HCT116 (cell line): ENCODE data around the gene RAB2B. TPM values are rescaled to one million over a fixed set of nuclear protein-coding genes. Genes with fewer than 3 reads are reported as not detected.

Source experiments
- ATAC-seq: fragments of 200-7000 bp; cut with Tn5 transposase; 2 replicates; pipeline ENCODE4 v1.9.1; 2020; ENCODE audit warnings: mild to moderate bottlenecking, moderate library complexity
- BruUV-seq: library from RNA; stranded (reverse); fragments of 400-500 nt; replicated peaks from 2 replicates; lab custom pipeline; 2021; lab: Mats Ljungman, UMichigan
- CTCF ChIA-PET: fragments of 300-600 bp; sonication (Branson Sonifier 250); formaldehyde crosslinking; loops from one replicate; lab custom pipeline; 2021; ENCODE audit warnings: antibody characterized with exemption; lab: Charles Lee
- POLR2A ChIA-PET: fragments of 300-600, 350-600 bp; sonication (Branson Sonifier 250); formaldehyde crosslinking; loops from one replicate; lab custom pipeline; 2021; ENCODE audit warnings: antibody characterized with exemption; lab: Charles Lee
- RAD21 ChIA-PET, 2 experiments: fragments of 300-600 bp; sonication (Branson Sonifier 250); formaldehyde crosslinking; loops; one replicate each; lab custom pipeline; 2023; ENCODE audit warnings: low total read pairs in 2 of 2; ENCODE audit not compliant: uncharacterized antibody in 2 of 2, unreplicated experiment in 2 of 2, low non-redundant PET in 1 of 2; lab: Charles Lee
- DNase-seq: peaks from one replicate; pipeline ENCODE4 v3.0.0-alpha.2; 2010; ENCODE audit warnings: low read depth, low spot score
- H2AFZ ChIP-seq: fragments of 200-600 bp; shearing (Covaris generic), sonication (generic); 2 replicates; pipeline ENCODE4 v1.6.1; 2017; ENCODE audit warnings: low read depth, mixed run types, mixed read lengths, antibody characterized with exemption, low read length; ENCODE audit not compliant: poor library complexity, severe bottlenecking
- H3K27ac ChIP-seq: 2 replicates; pipeline ENCODE4 v1.5.1; 2012; ENCODE audit warnings: low read depth, low read length
- H3K27me3 ChIP-seq: fragments of 200-600 bp; sonication (generic); 2 replicates; pipeline ENCODE4 v1.6.1; 2016; ENCODE audit warnings: mixed run types, low read length, mixed read lengths; ENCODE audit not compliant: insufficient read depth
- H3K36me3 ChIP-seq, 2 experiments: fragments of 200-500 bp in 1 of 2; fragments of 200-600 bp in 1 of 2; sonication (Bioruptor generic) in 1 of 2; sonication (generic) in 1 of 2; 2 replicates each; pipeline versions ENCODE4 v1.5.1 to v1.6.1; 2014 to 2016; ENCODE audit warnings: low read length in 2 of 2, inconsistent platforms in 1 of 2, mixed read lengths in 1 of 2, mixed run types in 1 of 2; ENCODE audit not compliant: insufficient read depth in 2 of 2, control insufficient read depth in 1 of 2
- H3K4me1 ChIP-seq, 2 experiments: fragments of 200-600 bp in 1 of 2; sonication (generic) in 1 of 2; 2 replicates each; pipeline versions ENCODE4 v1.5.1 to v1.6.1; 2012 to 2017; ENCODE audit warnings: low read length in 2 of 2, inconsistent platforms in 1 of 2, mild to moderate bottlenecking in 1 of 2, mixed read lengths in 1 of 2, mixed run types in 1 of 2, moderate library complexity in 1 of 2; ENCODE audit not compliant: insufficient read depth in 2 of 2, control insufficient read depth in 1 of 2
- H3K4me2 ChIP-seq: fragments of 200-600 bp; sonication (generic); 2 replicates; pipeline ENCODE4 v1.6.1; 2017; ENCODE audit warnings: mixed run types, low read length, mixed read lengths
- H3K4me3 ChIP-seq, 2 experiments: fragments of 200-600 bp in 1 of 2; sonication (generic) in 1 of 2; replicated peaks in 1 of 2; 2 replicates each; pipeline ENCODE4 v1.5.1; 2011 to 2016; ENCODE audit warnings: low read length in 2 of 2, control low read depth in 1 of 2, low read depth in 1 of 2, mild to moderate bottlenecking in 1 of 2, mixed read lengths in 1 of 2, mixed run types in 1 of 2
- H3K79me2 ChIP-seq: fragments of 200-600 bp; sonication (generic); 2 replicates; pipeline ENCODE4 v1.6.1; 2017; ENCODE audit warnings: mild to moderate bottlenecking, mixed run types, low read length, moderate library complexity, mixed read lengths; ENCODE audit not compliant: insufficient read depth
- H3K9ac ChIP-seq: fragments of 200-600 bp; sonication (generic); 2 replicates; pipeline ENCODE4 v1.6.1; 2016; ENCODE audit warnings: low read length, mixed read lengths
- H3K9me2 ChIP-seq: fragments of 200-600 bp; sonication (generic), shearing (Covaris generic); 2 replicates; pipeline ENCODE4 v1.6.1; 2017; ENCODE audit warnings: mixed run types, mild to moderate bottlenecking, moderate library complexity; ENCODE audit not compliant: insufficient read depth
- H3K9me3 ChIP-seq, 2 experiments: fragments of 200-500 bp in 1 of 2; fragments of 200-600 bp in 1 of 2; sonication (Bioruptor generic) in 1 of 2; sonication (generic) in 1 of 2; 2 replicates each; pipeline ENCODE4 v1.6.1; 2014 to 2017; ENCODE audit warnings: low read length in 2 of 2, mixed read lengths in 2 of 2, inconsistent platforms in 1 of 2, low read depth in 1 of 2, mild to moderate bottlenecking in 1 of 2, mixed run types in 1 of 2, moderate library complexity in 1 of 2; ENCODE audit not compliant: control insufficient read depth in 1 of 2, insufficient read depth in 1 of 2
- H4K20me1 ChIP-seq: fragments of 200-600 bp; sonication (generic), shearing (Covaris generic); 2 replicates; pipeline ENCODE4 v1.6.1; 2017; ENCODE audit warnings: mixed run types, mild to moderate bottlenecking, moderate library complexity; ENCODE audit not compliant: insufficient read depth
- CBX3 ChIP-seq: IDR thresholded peaks from 2 replicates; pipeline ENCODE4 v1.6.1; 2012; ENCODE audit warnings: low read depth
- CEBPB ChIP-seq: IDR thresholded peaks from 2 replicates; pipeline ENCODE4 v1.6.1; 2012; ENCODE audit warnings: low read depth
- ELF1 ChIP-seq: IDR thresholded peaks from 2 replicates; pipeline ENCODE4 v1.6.1; 2012; ENCODE audit warnings: low read depth, borderline replicate concordance
- EZH2phosphoT487 ChIP-seq: fragments of 200-600 bp; IDR thresholded peaks from 2 replicates; pipeline ENCODE4 v1.6.1; 2018; ENCODE audit warnings: antibody characterized with exemption, borderline replicate concordance
- JUND ChIP-seq: IDR thresholded peaks from 2 replicates; pipeline ENCODE4 v1.6.1; 2012
- MAX ChIP-seq: IDR thresholded peaks from 2 replicates; pipeline ENCODE4 v1.6.1; 2012
- POLR2A ChIP-seq: IDR thresholded peaks from 2 replicates; pipeline ENCODE4 v1.7.0; 2011; ENCODE audit warnings: borderline replicate concordance; ENCODE audit not compliant: insufficient read depth, insufficient read length; ENCODE audit errors: extremely low read depth
- RAD21 ChIP-seq: IDR thresholded peaks from 2 replicates; pipeline ENCODE4 v1.6.1; 2012; ENCODE audit warnings: low read depth, mild to moderate bottlenecking
- REST ChIP-seq: IDR thresholded peaks from 2 replicates; pipeline ENCODE4 v1.6.1; 2012; ENCODE audit warnings: low read depth
- SRF ChIP-seq: IDR thresholded peaks from 2 replicates; pipeline ENCODE4 v1.6.1; 2012; ENCODE audit warnings: low read depth
- TCF7L2 ChIP-seq: IDR thresholded peaks from 2 replicates; pipeline ENCODE4 v1.7.0; 2011; ENCODE audit warnings: borderline replicate concordance, inconsistent platforms; ENCODE audit not compliant: insufficient read depth, insufficient read length; ENCODE audit errors: extremely low read depth
- YY1 ChIP-seq: IDR thresholded peaks from 2 replicates; pipeline ENCODE4 v1.6.1; 2011; ENCODE audit warnings: low read length, low read depth, moderate library complexity, mild to moderate bottlenecking; ENCODE audit not compliant: insufficient replicate concordance; ENCODE audit errors: extremely low read depth
- ZBTB33 ChIP-seq: IDR thresholded peaks from 2 replicates; pipeline ENCODE4 v1.6.1; 2011; ENCODE audit warnings: mild to moderate bottlenecking, low read length, moderate library complexity; ENCODE audit not compliant: insufficient replicate concordance; ENCODE audit errors: extremely low read depth
- ZNF274 ChIP-seq: fragments of 200-500 bp; sonication (Bioruptor generic); IDR thresholded peaks from 2 replicates; pipeline ENCODE4 v1.6.1; 2014; ENCODE audit warnings: mild to moderate bottlenecking, low read depth, low read length, inconsistent platforms
- intact Hi-C: fragments of 100-400 bp; cut with micrococcal nuclease; formaldehyde crosslinking; loops from 2 replicates; pipeline ENCODE4 v1.10.0; 2022
- total RNA-seq: library from RNA; stranded (reverse); gene quantifications from one replicate; pipeline ENCODE4 v1.2.1, GENCODE V29; 2021; ENCODE audit not compliant: unreplicated experiment

Gene RAB2B
- total RNA-seq, 1 experiment from 2014 or later, result 24.3 TPM

- no peaks in the 10 kb centered on the region for H3K27me3 ChIP-seq
- H3K36me3 ChIP-seq, result peaks cover under 1 to 3% of the 10 kb centered on the region in 2 experiments; a peak in 3 of 4 replicates
- H4K20me1 ChIP-seq, result no peaks in the 10 kb centered on the region
- no peak for TF ChIP-seq ELF1
- no peak for TF ChIP-seq EZH2phosphoT487
- no peak for TF ChIP-seq RAD21
- no peak for TF ChIP-seq SRF
- TF ChIP-seq YY1, result no peak
- no peak for TF ChIP-seq REST
- no peak for TF ChIP-seq POLR2A
- TF ChIP-seq ZNF274, result no peak
- TF ChIP-seq JUND, result no peak
- TF ChIP-seq CBX3, result no peak
- TF ChIP-seq ZBTB33, result no peak
- TF ChIP-seq TCF7L2, result no peak
- no peak for TF ChIP-seq CEBPB
- TF ChIP-seq MAX, result no peak
- TF ChIP-seq, all 23 proteins: peak for 0
- peak overlapping the region; percentile 68 for H3K9ac ChIP-seq
- intact Hi-C loops, result loop anchor here (1.0 kb wide), 2 partner anchors 20 to 40 kb away; partner anchors contain the start of genes CHD8 and RAB2B
- H2AFZ ChIP-seq, result no peak overlapping the region
- H3K4me2 ChIP-seq, result peak overlapping the region; percentile 71
- ChIA-PET RAD21 (interaction anchor here in 1 of 2 experiments (1.5 kb wide), 1 partner anchor 19 kb away, joined by 4 read pairs; the partner anchor contains the start of gene CHD8), CTCF (interaction anchor here (1.8 kb wide), 1 partner anchor 20 kb away, joined by 23 read pairs; the partner anchor contains the start of gene CHD8), POLR2A (interaction anchor here (0.8 to 2.6 kb wide), 4 partner anchors 9 to 75 kb away, joined by 3 to 34 read pairs (median 4); partner anchors contain the start of genes CHD8 and METTL3)
- peak overlapping the region; percentile 62 to 64 for H3K4me3 ChIP-seq
- H3K27ac ChIP-seq, result peak overlapping the region; percentile 61; the same call in 1 of the 2 replicates
- DNase-seq, result no peak
- no peak; the same call in 1 of the 2 replicates for ATAC-seq
- peaks cover 11 to 12% of the 10 kb centered on the region in 2 experiments; a peak in 3 of 4 replicates for H3K4me1 ChIP-seq
- no peaks in the 10 kb centered on the region for H3K9me2 ChIP-seq
- peaks cover 97% of the 10 kb centered on the region for H3K79me2 ChIP-seq
- H3K9me3 ChIP-seq, result no peaks in the 10 kb centered on the region
- BruUV-seq, result no TSS peak
Observed at GRCh38 chr14:21436567-21437062, 40.1 kb downstream of the RAB2B start.
